ENCODE results near the gene KCNIP4. TPM values are rescaled to one million over a fixed set of nuclear protein-coding genes. Genes with fewer than 3 reads are reported as not detected.

The KCNIP4 gene
- total and polyA plus RNA-seq, 2 donors (not counting 3 experiments of a cell fraction or from before 2014, with no cell fraction given) = not detected

DNA sequence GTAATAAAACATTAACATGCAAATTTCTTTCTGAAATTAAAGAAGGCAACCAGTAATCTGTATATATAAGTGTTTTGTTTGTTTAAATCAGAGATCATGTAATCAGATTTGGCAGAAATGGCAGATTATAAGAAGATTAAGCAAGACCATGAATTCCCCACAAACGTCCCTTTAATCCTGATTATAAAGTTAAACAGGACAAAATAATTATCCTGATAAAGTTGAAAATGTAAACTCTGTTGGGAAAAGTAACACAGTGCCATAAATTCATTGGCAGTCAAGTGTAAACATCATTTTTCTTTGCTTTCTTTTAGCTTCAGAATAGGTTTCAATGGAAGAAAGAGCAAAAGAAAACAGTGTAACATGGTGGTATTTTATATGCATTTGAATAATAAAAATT is 256.3 kb downstream of the KCNIP4 start:
- no peak for FAIRE-seq
- no TSS peak for BruUV-seq (replicated peaks)
- ChIA-PET POLR2A (no interaction called here), CTCF (no interaction called here)
- no peak for TF ChIP-seq FOS (IDR thresholded peaks at IDR 0.05; ENCODE audit: borderline replicate concordance, insufficient read depth, low read length)
- TF ChIP-seq POLR2AphosphoS5 (IDR thresholded peaks at IDR 0.05; ENCODE audit: insufficient read depth, low read depth, low read length) = no peak
- TF ChIP-seq EZH2 (IDR thresholded peaks at IDR 0.05; ENCODE audit: borderline replicate concordance, low read depth, low read length, severe bottlenecking) = no peak
- TF ChIP-seq, protein P1, sequence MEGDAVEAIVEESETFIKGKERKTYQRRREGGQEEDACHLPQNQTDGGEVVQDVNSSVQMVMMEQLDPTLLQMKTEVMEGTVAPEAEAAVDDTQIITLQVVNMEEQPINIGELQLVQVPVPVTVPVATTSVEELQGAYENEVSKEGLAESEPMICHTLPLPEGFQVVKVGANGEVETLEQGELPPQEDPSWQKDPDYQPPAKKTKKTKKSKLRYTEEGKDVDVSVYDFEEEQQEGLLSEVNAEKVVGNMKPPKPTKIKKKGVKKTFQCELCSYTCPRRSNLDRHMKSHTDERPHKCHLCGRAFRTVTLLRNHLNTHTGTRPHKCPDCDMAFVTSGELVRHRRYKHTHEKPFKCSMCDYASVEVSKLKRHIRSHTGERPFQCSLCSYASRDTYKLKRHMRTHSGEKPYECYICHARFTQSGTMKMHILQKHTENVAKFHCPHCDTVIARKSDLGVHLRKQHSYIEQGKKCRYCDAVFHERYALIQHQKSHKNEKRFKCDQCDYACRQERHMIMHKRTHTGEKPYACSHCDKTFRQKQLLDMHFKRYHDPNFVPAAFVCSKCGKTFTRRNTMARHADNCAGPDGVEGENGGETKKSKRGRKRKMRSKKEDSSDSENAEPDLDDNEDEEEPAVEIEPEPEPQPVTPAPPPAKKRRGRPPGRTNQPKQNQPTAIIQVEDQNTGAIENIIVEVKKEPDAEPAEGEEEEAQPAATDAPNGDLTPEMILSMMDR (IDR thresholded peaks at IDR 0.05; ENCODE audit: extremely low read depth in 1 of 2, insufficient read depth in 1 of 2, low read depth in 1 of 2, low read length in 2 of 2) = no peak
- TF ChIP-seq GATA2 (IDR thresholded peaks at IDR 0.05; ENCODE audit: insufficient read depth, insufficient read length, low read depth, low read length) = no peak
- TF ChIP-seq, protein P2, sequence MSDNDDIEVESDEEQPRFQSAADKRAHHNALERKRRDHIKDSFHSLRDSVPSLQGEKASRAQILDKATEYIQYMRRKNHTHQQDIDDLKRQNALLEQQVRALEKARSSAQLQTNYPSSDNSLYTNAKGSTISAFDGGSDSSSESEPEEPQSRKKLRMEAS (IDR thresholded peaks at IDR 0.05; ENCODE audit: insufficient read depth, insufficient read length) = no peak
- TF ChIP-seq POLR2A (IDR thresholded peaks at IDR 0.05; ENCODE audit: low read depth, low read length) = no peak
- TF ChIP-seq JUN (IDR thresholded peaks at IDR 0.05; ENCODE audit: borderline replicate concordance, insufficient read depth, insufficient read length, low read depth) = no peak
- TF ChIP-seq MYC (IDR thresholded peaks at IDR 0.05; ENCODE audit: low read depth, low read length) = no peak
- H2AFZ ChIP-seq (ENCODE audit: low read depth, low read length) = no peak overlapping the region
- H3K9ac ChIP-seq (replicated peaks; ENCODE audit: extremely low read depth, insufficient read depth, low read length) = no peak overlapping the region
- no peaks in the 10 kb centered on the region for H3K79me2 ChIP-seq (ENCODE audit: control insufficient read depth, insufficient read depth, low read length)
- H3K4me1 ChIP-seq (ENCODE audit: control insufficient read depth, extremely low read depth, insufficient read depth, low read length) = no peaks in the 10 kb centered on the region
- H3K9me1 ChIP-seq (replicated peaks; ENCODE audit: control insufficient read depth, extremely low read depth, insufficient read depth, low read length) = no peaks in the 10 kb centered on the region
- no peaks in the 10 kb centered on the region for H3K27me3 ChIP-seq (ENCODE audit: control insufficient read depth in 2 of 2, insufficient read depth in 2 of 2, low read length in 2 of 2)
- no peak overlapping the region for H3K4me3 ChIP-seq (replicated peaks in 1 of 3; ENCODE audit: insufficient read depth in 1 of 3, low read depth in 1 of 3, low read length in 3 of 3)
- dilution Hi-C loops (cut with MboI; ENCODE audit: extremely low pct_ligation_motif_present, low sequenced_read_pairs) = no loop called here
- no peak overlapping the region for H3K4me2 ChIP-seq (ENCODE audit: insufficient read depth, low read length)
- no peak overlapping the region for H3K27ac ChIP-seq (ENCODE audit: insufficient read depth, low read depth, low read length)
- no peaks in the 10 kb centered on the region for H3K9me3 ChIP-seq (replicated peaks; ENCODE audit: control insufficient read depth, insufficient read depth, low read length)
- intact Hi-C loops (cut with micrococcal nuclease) = no loop called here
- DNase-seq (ENCODE audit: low read depth, low spot score) = no peak
- H4K20me1 ChIP-seq (replicated peaks; ENCODE audit: control insufficient read depth, extremely low read depth, insufficient read depth, low read length) = no peaks in the 10 kb centered on the region
- no peaks in the 10 kb centered on the region for H3K36me3 ChIP-seq (ENCODE audit: control insufficient read depth in 2 of 2, extremely low read depth in 1 of 2, insufficient read depth in 2 of 2, low read length in 2 of 2)

Data from endothelial cell of umbilical vein (primary cell).